H9 (cell line): ENCODE data around the gene MRO. TPM values are rescaled to one million over a fixed set of nuclear protein-coding genes. Genes with fewer than 3 reads are reported as not detected.

ENCODE experiments used
- DNase-seq: peaks from one replicate; pipeline ENCODE4 v3.0.0-alpha.2; 2017
- H2AFZ ChIP-seq: one replicate; pipeline ENCODE4 v1.6.1; 2013; ENCODE audit warnings: mild to moderate bottlenecking, low read length, control low read depth, moderate library complexity
- H2AK5ac ChIP-seq: 2 replicates; pipeline ENCODE4 v1.6.1; 2013; ENCODE audit warnings: low read length, control low read depth, mixed read lengths; ENCODE audit not compliant: insufficient read length
- H2BK120ac ChIP-seq: one replicate; pipeline ENCODE4 v1.6.1; 2013; ENCODE audit warnings: low read depth, mild to moderate bottlenecking, low read length, control low read depth, inconsistent platforms; ENCODE audit not compliant: poor library complexity, severe bottlenecking
- H2BK12ac ChIP-seq: 2 replicates; pipeline ENCODE4 v1.6.1; 2013; ENCODE audit warnings: low read length, control low read depth, mixed read lengths, low read depth; ENCODE audit not compliant: insufficient read length
- H2BK15ac ChIP-seq: 2 replicates; pipeline ENCODE4 v1.6.1; 2013; ENCODE audit warnings: low read depth, low read length, control low read depth
- H2BK20ac ChIP-seq: one replicate; pipeline ENCODE4 v1.6.1; 2013; ENCODE audit warnings: low read depth, mild to moderate bottlenecking, low read length, control low read depth, inconsistent platforms; ENCODE audit not compliant: poor library complexity, severe bottlenecking
- H2BK5ac ChIP-seq: 2 replicates; pipeline ENCODE4 v1.6.1; 2013; ENCODE audit warnings: low read length, control low read depth, mixed read lengths; ENCODE audit not compliant: insufficient read length
- H3K14ac ChIP-seq: 2 replicates; pipeline ENCODE4 v1.6.1; 2013; ENCODE audit warnings: low read length, control low read depth; ENCODE audit not compliant: insufficient read depth
- H3K18ac ChIP-seq: 2 replicates; pipeline ENCODE4 v1.6.1; 2013; ENCODE audit warnings: low read depth, mild to moderate bottlenecking, mixed read lengths, low read length, control low read depth; ENCODE audit not compliant: insufficient read length
- H3K23ac ChIP-seq: 2 replicates; pipeline ENCODE4 v1.6.1; 2013; ENCODE audit warnings: low read length, control low read depth, mixed read lengths, low read depth; ENCODE audit not compliant: insufficient read length
- H3K23me2 ChIP-seq: 2 replicates; pipeline ENCODE4 v1.6.1; 2013; ENCODE audit warnings: low read depth, mild to moderate bottlenecking, mixed read lengths, low read length, control low read depth; ENCODE audit not compliant: insufficient read length, poor library complexity, severe bottlenecking
- H3K27ac ChIP-seq: 2 replicates; pipeline ENCODE4 v1.5.1; 2013; ENCODE audit warnings: low read length, control low read depth, mixed read lengths, low read depth; ENCODE audit not compliant: insufficient read length
- H3K27me3 ChIP-seq: 2 replicates; pipeline ENCODE4 v1.6.1; 2013; ENCODE audit warnings: low read length, control low read depth, inconsistent platforms; ENCODE audit not compliant: insufficient read depth
- H3K4ac ChIP-seq: 2 replicates; pipeline ENCODE4 v1.6.1; 2013; ENCODE audit warnings: low read depth, mild to moderate bottlenecking, control low read depth, inconsistent platforms, low read length, moderate library complexity
- H3K4me1 ChIP-seq: 2 replicates; pipeline ENCODE4 v1.6.1; 2013; ENCODE audit warnings: low read length, control low read depth, inconsistent platforms; ENCODE audit not compliant: insufficient read depth
- H3K4me2 ChIP-seq: 2 replicates; pipeline ENCODE4 v1.6.1; 2013; ENCODE audit warnings: low read length, control low read depth, mixed read lengths; ENCODE audit not compliant: insufficient read length, insufficient read depth
- H3K56ac ChIP-seq: 2 replicates; pipeline ENCODE4 v1.6.1; 2013; ENCODE audit warnings: low read depth, mild to moderate bottlenecking, mixed read lengths, low read length, control low read depth; ENCODE audit not compliant: insufficient read length
- H3K79me1 ChIP-seq: 2 replicates; pipeline ENCODE4 v1.6.1; 2013; ENCODE audit warnings: low read depth, mild to moderate bottlenecking, moderate library complexity, low read length, control low read depth, inconsistent platforms; ENCODE audit not compliant: insufficient read depth, poor library complexity, severe bottlenecking
- H3K79me2 ChIP-seq: 2 replicates; pipeline ENCODE4 v1.6.1; 2013; ENCODE audit warnings: low read length, control low read depth, inconsistent platforms; ENCODE audit not compliant: insufficient read depth
- H3K9ac ChIP-seq: 2 replicates; pipeline ENCODE4 v1.6.1; 2013; ENCODE audit warnings: low read length, control low read depth, mixed read lengths; ENCODE audit not compliant: insufficient read length; ENCODE audit errors: extremely low read depth
- H3K9me3 ChIP-seq: one replicate; pipeline ENCODE4 v1.6.1; 2013; ENCODE audit warnings: low read depth, low read length, inconsistent platforms; ENCODE audit not compliant: control insufficient read depth
- H3T11ph ChIP-seq: one replicate; pipeline ENCODE4 v1.6.1; 2013; ENCODE audit warnings: mild to moderate bottlenecking, low read length, control low read depth, inconsistent platforms
- H4K20me1 ChIP-seq: one replicate; pipeline ENCODE4 v1.6.1; 2013; ENCODE audit not compliant: control insufficient read depth, insufficient read length, insufficient read depth
- H4K5ac ChIP-seq: 2 replicates; pipeline ENCODE4 v1.6.1; 2013; ENCODE audit warnings: low read depth, mild to moderate bottlenecking, mixed read lengths, low read length, control low read depth; ENCODE audit not compliant: insufficient read length
- H4K8ac ChIP-seq: replicated peaks from 2 replicates; pipeline ENCODE4 v1.6.1; 2013; ENCODE audit warnings: low read length, control low read depth, mixed read lengths, low read depth; ENCODE audit not compliant: insufficient read length
- H4K91ac ChIP-seq: 2 replicates; pipeline ENCODE4 v1.6.1; 2013; ENCODE audit warnings: low read depth, mild to moderate bottlenecking, moderate library complexity, mixed read lengths, low read length, control low read depth; ENCODE audit not compliant: insufficient read length
- H3K27ac Mint-ChIP-seq, 3 experiments: 2 replicates in 2 of 3; 3 replicates in 1 of 3; pipeline ENCODE4 v1.8.0; 2020 to 2021; ENCODE audit warnings: mixed read lengths in 3 of 3, mild to moderate bottlenecking in 1 of 3, moderate library complexity in 1 of 3
- H3K27me3 Mint-ChIP-seq: 2 replicates; pipeline ENCODE4 v1.8.0; 2021; ENCODE audit warnings: low read depth, mild to moderate bottlenecking, moderate library complexity, mixed read lengths
- H3K36me3 Mint-ChIP-seq, 3 experiments: 2 replicates in 2 of 3; 3 replicates in 1 of 3; pipeline ENCODE4 v1.8.0; 2020 to 2021; ENCODE audit warnings: low read depth in 3 of 3, mixed read lengths in 3 of 3; ENCODE audit not compliant: insufficient read depth in 1 of 3
- H3K4me1 Mint-ChIP-seq, 2 experiments: 2 replicates each; pipeline ENCODE4 v1.8.0; 2020; ENCODE audit warnings: mixed read lengths in 2 of 2
- H3K4me3 Mint-ChIP-seq, 2 experiments: 2 replicates in 1 of 2; 3 replicates in 1 of 2; pipeline ENCODE4 v1.8.0; 2020 to 2021; ENCODE audit warnings: mild to moderate bottlenecking in 2 of 2, mixed read lengths in 2 of 2, moderate library complexity in 1 of 2
- H3K9me3 Mint-ChIP-seq, 2 experiments: 2 replicates in 1 of 2; 3 replicates in 1 of 2; pipeline ENCODE4 v1.8.0; 2020; ENCODE audit warnings: mild to moderate bottlenecking in 2 of 2, mixed read lengths in 2 of 2, moderate library complexity in 1 of 2
- WGBS: extraction: QIAGEN DNeasy Blood & Tissue Kit; methylation state at CpG from one replicate; pipeline ENCODE4 v1.1.7; 2013; ENCODE audit warnings: missing lambda C conversion rate, low lambda C conversion rate, mixed read lengths; ENCODE audit not compliant: insufficient read length; ENCODE audit errors: extremely low coverage; 5-methylcytosine and 5-hydroxymethylcytosine counted together
- total RNA-seq: library from RNA; stranded (reverse); gene quantifications from 2 replicates; pipeline ENCODE4 v1.2.1, GENCODE V29; 2021
- TF ChIP-seq, protein P1 (sequence below): fragments of 200-600 bp; sonication (generic); conservative IDR thresholded peaks from 3 replicates; pipeline ENCODE4 v1.8.0; 2021; ENCODE audit warnings: antibody characterized with exemption, mild to moderate bottlenecking

MRO gene
- total RNA-seq, 1 experiment from 2014 or later, result 0.57 TPM

DNA sequence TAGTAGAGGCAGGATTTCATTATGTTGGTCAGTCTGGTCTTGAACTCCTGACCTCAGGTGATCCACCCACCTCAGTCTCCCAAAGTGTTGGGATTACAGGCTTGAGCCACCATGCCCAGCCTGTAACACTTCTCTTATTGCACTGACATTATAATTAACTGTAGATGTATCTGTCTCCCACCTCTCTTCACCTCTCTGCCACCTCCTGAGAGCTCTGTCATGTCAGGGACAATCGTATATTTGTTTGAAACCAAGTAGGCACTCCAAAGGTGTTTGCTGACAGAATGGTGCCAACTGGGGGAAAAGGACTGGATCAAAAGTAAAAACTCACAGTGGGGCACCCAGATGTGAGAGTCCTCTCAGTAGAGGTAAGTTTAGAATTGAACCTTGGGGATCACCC, 41.8 kb upstream of the MRO start:
- Histone ChIP-seq H3K27me3 (no peaks in the 10 kb centered on the region), H2BK20ac (no peak overlapping the region), H3K4me1 (no peaks in the 10 kb centered on the region), H2BK5ac (no peak overlapping the region), H3K14ac (no peak overlapping the region), H3K9ac (no peak overlapping the region), H2BK120ac (no peak overlapping the region), H2BK15ac (no peak overlapping the region), H2AK5ac (no peak overlapping the region), H3K27ac (no peak overlapping the region), H3K23me2 (no peaks in the 10 kb centered on the region), H4K91ac (no peak overlapping the region), H3K4ac (no peak overlapping the region), H4K8ac (no peak overlapping the region), H4K5ac (no peak overlapping the region), H4K20me1 (no peaks in the 10 kb centered on the region), H3K18ac (no peak overlapping the region), H3K79me2 (no peaks in the 10 kb centered on the region), H2AFZ (no peak overlapping the region), H3K4me2 (no peak overlapping the region), H3K79me1 (no peaks in the 10 kb centered on the region), H3K9me3 (no peaks in the 10 kb centered on the region), H3K23ac (no peak overlapping the region), H2BK12ac (no peak overlapping the region), H3T11ph (no peak overlapping the region), H3K56ac (no peak overlapping the region)
- no peak for DNase-seq
- Mint-ChIP-seq H3K9me3 (no peaks in the 10 kb centered on the region), H3K27me3 (no peaks in the 10 kb centered on the region; the same call in 1 of the 2 replicates), H3K27ac (no peak overlapping the region), H3K4me3 (no peak overlapping the region), H3K4me1 (no peaks in the 10 kb centered on the region), H3K36me3 (no peaks in the 10 kb centered on the region)
- TF ChIP-seq, protein P1, sequence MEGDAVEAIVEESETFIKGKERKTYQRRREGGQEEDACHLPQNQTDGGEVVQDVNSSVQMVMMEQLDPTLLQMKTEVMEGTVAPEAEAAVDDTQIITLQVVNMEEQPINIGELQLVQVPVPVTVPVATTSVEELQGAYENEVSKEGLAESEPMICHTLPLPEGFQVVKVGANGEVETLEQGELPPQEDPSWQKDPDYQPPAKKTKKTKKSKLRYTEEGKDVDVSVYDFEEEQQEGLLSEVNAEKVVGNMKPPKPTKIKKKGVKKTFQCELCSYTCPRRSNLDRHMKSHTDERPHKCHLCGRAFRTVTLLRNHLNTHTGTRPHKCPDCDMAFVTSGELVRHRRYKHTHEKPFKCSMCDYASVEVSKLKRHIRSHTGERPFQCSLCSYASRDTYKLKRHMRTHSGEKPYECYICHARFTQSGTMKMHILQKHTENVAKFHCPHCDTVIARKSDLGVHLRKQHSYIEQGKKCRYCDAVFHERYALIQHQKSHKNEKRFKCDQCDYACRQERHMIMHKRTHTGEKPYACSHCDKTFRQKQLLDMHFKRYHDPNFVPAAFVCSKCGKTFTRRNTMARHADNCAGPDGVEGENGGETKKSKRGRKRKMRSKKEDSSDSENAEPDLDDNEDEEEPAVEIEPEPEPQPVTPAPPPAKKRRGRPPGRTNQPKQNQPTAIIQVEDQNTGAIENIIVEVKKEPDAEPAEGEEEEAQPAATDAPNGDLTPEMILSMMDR, result no peak
- no CpG with 5 or more reads among the region's 1 CpG for WGBS
